Measurements from ENCODE around the gene IFNG. TPM values are rescaled to one million over a fixed set of nuclear protein-coding genes. Genes with fewer than 3 reads are reported as not detected.

Gene IFNG
- total RNA-seq, 1 experiment from 2014 or later, result 0.44 TPM

DNA sequence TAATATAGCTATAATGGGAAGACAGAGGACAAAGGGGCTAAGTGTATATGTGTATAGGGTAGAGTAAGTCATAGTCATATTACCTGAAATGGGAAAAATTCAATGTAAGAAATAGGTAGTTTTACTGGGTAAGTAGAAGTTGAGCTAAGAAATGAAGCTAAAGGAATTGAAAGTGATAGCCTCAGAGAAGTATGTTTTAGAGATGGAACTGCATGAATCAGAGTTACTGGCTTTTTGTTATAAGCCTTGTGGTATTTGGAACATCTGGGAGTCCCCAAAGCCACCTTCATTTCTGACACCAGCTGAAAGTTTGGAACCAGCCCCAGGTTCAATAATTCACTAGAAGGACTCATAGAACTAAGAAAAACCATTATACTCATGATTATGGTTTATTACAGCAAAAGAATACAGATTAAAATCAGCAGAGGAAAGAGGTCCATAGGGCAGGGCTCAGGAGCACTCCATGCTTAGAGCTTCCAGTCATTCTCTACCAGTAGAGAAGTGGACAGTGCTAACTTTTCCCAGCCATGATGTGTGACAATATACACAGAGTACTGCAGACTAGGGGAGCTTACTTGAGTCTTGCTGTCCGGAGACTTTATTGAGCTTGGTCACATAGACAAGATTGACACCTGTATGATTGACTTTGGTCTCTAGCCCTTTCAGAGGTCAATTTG is 9.8 kb upstream of the IFNG start:
- H3K27ac ChIP-seq (ENCODE audit: low read depth, low read length), result no peak overlapping the region
- DNase-seq (ENCODE audit: low read depth, low spot score) (no peak), ATAC-seq (no peak)
- H3K4me3 ChIP-seq (replicated peaks in 1 of 2; ENCODE audit: low read depth in 1 of 2, low read length in 2 of 2), result no peak overlapping the region
- no peak overlapping the region for H2AFZ ChIP-seq (ENCODE audit: low read depth, low read length, poor library complexity, severe bottlenecking)
- H3K9ac ChIP-seq (ENCODE audit: low read length), result no peak overlapping the region
- TF ChIP-seq RAD21 (IDR thresholded peaks at IDR 0.05; ENCODE audit: low read depth) (no peak), CEBPB (IDR thresholded peaks at IDR 0.05; ENCODE audit: low read depth) (no peak), ZNF274 (IDR thresholded peaks at IDR 0.05; ENCODE audit: low read depth, low read length) (no peak), JUND (IDR thresholded peaks at IDR 0.05) (no peak), ELF1 (IDR thresholded peaks at IDR 0.05; ENCODE audit: borderline replicate concordance, low read depth) (no peak)
- TF ChIP-seq, protein P1, sequence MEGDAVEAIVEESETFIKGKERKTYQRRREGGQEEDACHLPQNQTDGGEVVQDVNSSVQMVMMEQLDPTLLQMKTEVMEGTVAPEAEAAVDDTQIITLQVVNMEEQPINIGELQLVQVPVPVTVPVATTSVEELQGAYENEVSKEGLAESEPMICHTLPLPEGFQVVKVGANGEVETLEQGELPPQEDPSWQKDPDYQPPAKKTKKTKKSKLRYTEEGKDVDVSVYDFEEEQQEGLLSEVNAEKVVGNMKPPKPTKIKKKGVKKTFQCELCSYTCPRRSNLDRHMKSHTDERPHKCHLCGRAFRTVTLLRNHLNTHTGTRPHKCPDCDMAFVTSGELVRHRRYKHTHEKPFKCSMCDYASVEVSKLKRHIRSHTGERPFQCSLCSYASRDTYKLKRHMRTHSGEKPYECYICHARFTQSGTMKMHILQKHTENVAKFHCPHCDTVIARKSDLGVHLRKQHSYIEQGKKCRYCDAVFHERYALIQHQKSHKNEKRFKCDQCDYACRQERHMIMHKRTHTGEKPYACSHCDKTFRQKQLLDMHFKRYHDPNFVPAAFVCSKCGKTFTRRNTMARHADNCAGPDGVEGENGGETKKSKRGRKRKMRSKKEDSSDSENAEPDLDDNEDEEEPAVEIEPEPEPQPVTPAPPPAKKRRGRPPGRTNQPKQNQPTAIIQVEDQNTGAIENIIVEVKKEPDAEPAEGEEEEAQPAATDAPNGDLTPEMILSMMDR (IDR thresholded peaks at IDR 0.05 in 2 of 3, conservative IDR thresholded peaks at IDR 0.05 in 1 of 3; ENCODE audit: borderline replicate concordance in 1 of 3, insufficient read depth in 1 of 3, low read depth in 2 of 3, low read length in 2 of 3), result no peak
- H3K27me3 ChIP-seq (ENCODE audit: insufficient read depth, low read length), result no peaks in the 10 kb centered on the region
- no peaks in the 10 kb centered on the region for H3K4me1 ChIP-seq (ENCODE audit: control insufficient read depth in 1 of 2, insufficient read depth in 2 of 2, low read length in 2 of 2)
- RAD21 ChIA-PET (ENCODE audit: low non-redundant PET in 1 of 2, low total read pairs in 2 of 2, uncharacterized antibody in 2 of 2, unreplicated experiment in 2 of 2), result no interaction called here
- no peaks in the 10 kb centered on the region for H3K9me3 ChIP-seq (ENCODE audit: control insufficient read depth in 1 of 2, insufficient read depth in 1 of 2, low read depth in 1 of 2, low read length in 2 of 2)
- H3K9me2 ChIP-seq (ENCODE audit: insufficient read depth), result no peaks in the 10 kb centered on the region
- intact Hi-C loops (cut with micrococcal nuclease), result no loop called here
- POLR2A ChIA-PET, result no interaction called here
- H4K20me1 ChIP-seq (ENCODE audit: insufficient read depth), result no peaks in the 10 kb centered on the region
- no peaks in the 10 kb centered on the region for H3K79me2 ChIP-seq (ENCODE audit: insufficient read depth, low read length)
- BruUV-seq (replicated peaks), result no TSS peak
- no peaks in the 10 kb centered on the region for H3K36me3 ChIP-seq (ENCODE audit: control insufficient read depth in 1 of 2, insufficient read depth in 2 of 2, low read length in 2 of 2)
- CTCF ChIA-PET, result interaction anchor here (2.7 kb wide), 1 partner anchor 11 kb away, joined by 13 read pairs; the partner anchor contains the start of gene IFNG
- H3K4me2 ChIP-seq (ENCODE audit: low read length), result no peak overlapping the region

DNA sequence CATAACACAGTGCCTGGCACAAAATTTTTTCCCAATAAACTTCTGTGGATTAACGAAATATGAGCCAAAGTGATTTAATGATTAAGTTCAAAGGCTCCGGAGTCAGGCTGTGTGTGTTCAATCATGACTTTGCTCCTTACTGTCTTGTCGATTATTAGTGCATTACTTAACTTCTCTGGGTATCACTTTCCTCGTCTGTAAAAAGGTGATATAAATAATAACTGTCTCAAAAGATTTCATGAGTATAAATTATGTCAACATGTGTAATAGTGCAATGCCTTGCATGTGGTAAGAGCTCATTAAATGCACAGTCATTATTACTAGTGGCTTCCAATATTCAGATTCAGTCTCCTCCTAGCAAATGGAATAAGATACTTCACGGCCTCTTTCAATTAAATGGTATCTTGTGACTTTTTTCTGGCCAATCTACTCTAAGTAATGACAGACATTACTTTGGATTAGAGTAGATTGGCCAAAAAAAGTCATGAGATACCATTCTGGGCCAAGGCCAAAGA is 6.8 kb upstream of the IFNG start:
- Histone ChIP-seq H3K9me2 (ENCODE audit: insufficient read depth) (no peaks in the 10 kb centered on the region), H3K4me1 (ENCODE audit: control insufficient read depth in 1 of 2, insufficient read depth in 2 of 2, low read length in 2 of 2) (peaks cover 0 to 5% of the 10 kb centered on the region in 2 experiments; a peak in 1 of 4 replicates), H3K27ac (ENCODE audit: low read depth, low read length) (no peak overlapping the region), H3K4me2 (ENCODE audit: low read length) (no peak overlapping the region), H3K9me3 (ENCODE audit: control insufficient read depth in 1 of 2, insufficient read depth in 1 of 2, low read depth in 1 of 2, low read length in 2 of 2) (no peaks in the 10 kb centered on the region), H3K79me2 (ENCODE audit: insufficient read depth, low read length) (no peaks in the 10 kb centered on the region), H2AFZ (ENCODE audit: low read depth, low read length, poor library complexity, severe bottlenecking) (no peak overlapping the region), H4K20me1 (ENCODE audit: insufficient read depth) (no peaks in the 10 kb centered on the region), H3K27me3 (ENCODE audit: insufficient read depth, low read length) (no peaks in the 10 kb centered on the region), H3K9ac (ENCODE audit: low read length) (no peak overlapping the region), H3K36me3 (ENCODE audit: control insufficient read depth in 1 of 2, insufficient read depth in 2 of 2, low read length in 2 of 2) (no peaks in the 10 kb centered on the region), H3K4me3 (replicated peaks in 1 of 2; ENCODE audit: low read depth in 1 of 2, low read length in 2 of 2) (no peak overlapping the region)
- POLR2A ChIA-PET, result no interaction called here
- BruUV-seq (replicated peaks), result no TSS peak
- ATAC-seq (no peak), DNase-seq (ENCODE audit: low read depth, low spot score) (no peak)
- CTCF ChIA-PET, result no interaction called here
- RAD21 ChIA-PET (ENCODE audit: low non-redundant PET in 1 of 2, low total read pairs in 2 of 2, uncharacterized antibody in 2 of 2, unreplicated experiment in 2 of 2), result no interaction called here
- intact Hi-C loops (cut with micrococcal nuclease), result no loop called here
- TF ChIP-seq RAD21 (IDR thresholded peaks at IDR 0.05; ENCODE audit: low read depth), result no peak
- TF ChIP-seq EZH2 (IDR thresholded peaks at IDR 0.05), result no peak
